Ovary (tissue), 3 donors: ENCODE data around the gene PGAM2.

Source experiments
- CTCF ChIP-seq, 3 donors: fragments of 450-650 bp in 2 of 3; fragments of 200-600 bp in 1 of 3; IDR thresholded peaks; one replicate each; pipeline versions ENCODE4 v1.5.1 to v1.8.0; 2016 to 2022; ENCODE audit warnings: antibody characterized with exemption in 3 of 3, mild to moderate bottlenecking in 1 of 3
- EP300 ChIP-seq: sonication (generic); formaldehyde crosslinking; IDR thresholded peaks from one replicate; pipeline ENCODE4 v1.6.1; 2017; ENCODE audit warnings: antibody characterized with exemption
- donor health status: DM: no; HTN: no; CAD: no.

GRCh38 chr7:44105832-44106231 lies 40.5 kb upstream of the PGAM2 start:
- TF ChIP-seq CTCF (IDR thresholded peaks at IDR 0.05) (no peak), EP300 (no peak)
